GM12878 (cell line): ENCODE results near the gene DIRAS1. TPM values are rescaled to one million over a fixed set of nuclear protein-coding genes. Genes with fewer than 3 reads are reported as not detected.

Experiments used
- ATAC-seq: fragments of 200-7000 bp; cut with Tn5 transposase; 3 replicates; pipeline ENCODE4 v1.9.1; 2020; ENCODE audit warnings: mild to moderate bottlenecking, moderate library complexity
- BruUV-seq: library from RNA; stranded (reverse); fragments of 400-500 nt; replicated peaks from 2 replicates; lab custom pipeline; 2021; lab: Mats Ljungman, UMichigan
- CTCF ChIA-PET: fragments of 300-600 bp; sonication (Branson Sonifier 250); formaldehyde crosslinking; extraction: SDS; loops from one replicate; lab custom pipeline; 2021; ENCODE audit warnings: inconsistent platforms; lab: Yijun Ruan, JAX
- POLR2A ChIA-PET: fragments of 350-600 bp; formaldehyde crosslinking; extraction: SDS; loops from one replicate; lab custom pipeline; 2021; ENCODE audit warnings: inconsistent platforms; lab: Charles Lee
- RAD21 ChIA-PET: fragments of 300-600 bp; sonication (Branson Sonifier 250); formaldehyde crosslinking; loops from one replicate; lab custom pipeline; 2023; ENCODE audit warnings: antibody characterized with exemption; ENCODE audit not compliant: unreplicated experiment; lab: Charles Lee
- SMC1A ChIA-PET: fragments of 300-600 bp; sonication (Branson Sonifier 250); formaldehyde crosslinking; loops from one replicate; lab custom pipeline; 2023; ENCODE audit not compliant: unreplicated experiment, uncharacterized antibody; lab: Charles Lee
- DNase-seq: peaks from one replicate; pipeline ENCODE4 v3.0.0-alpha.2; 2011; ENCODE audit warnings: low read depth, low spot score
- FAIRE-seq: peaks from 3 replicates; lab custom pipeline; 2011; peaks lifted over from hg19 to GRCh38; lab: Jason Lieb, UNC
- H2AFZ ChIP-seq: 2 replicates; pipeline ENCODE4 v1.6.0; 2011; ENCODE audit warnings: low read depth, low read length, control low read depth; ENCODE audit not compliant: control insufficient read depth
- H3K27ac ChIP-seq: 2 replicates; pipeline ENCODE4 v1.5.1; 2011; ENCODE audit warnings: control low read depth; ENCODE audit not compliant: control insufficient read depth, insufficient read depth
- H3K27me3 ChIP-seq, 2 experiments: replicated peaks in 1 of 2; 2 replicates each; pipeline versions ENCODE4 v1.6.0 to v1.6.1; 2011; ENCODE audit warnings: low read length in 1 of 2; ENCODE audit not compliant: control insufficient read depth in 2 of 2, insufficient read depth in 2 of 2
- H3K36me3 ChIP-seq, 2 experiments: 2 replicates each; pipeline ENCODE4 v1.5.1; 2011; ENCODE audit warnings: low read length in 1 of 2; ENCODE audit not compliant: control insufficient read depth in 2 of 2, insufficient read depth in 2 of 2
- H3K4me1 ChIP-seq: 2 replicates; pipeline ENCODE4 v1.6.1; 2011; ENCODE audit warnings: mild to moderate bottlenecking, low read length, moderate library complexity, mixed read lengths; ENCODE audit not compliant: control insufficient read depth, insufficient read depth
- H3K4me2 ChIP-seq: 2 replicates; pipeline ENCODE4 v1.6.0; 2011; ENCODE audit warnings: control low read depth; ENCODE audit not compliant: control insufficient read depth, insufficient read depth
- H3K4me3 ChIP-seq: fragments of 200-600 bp; sonication (generic); 2 replicates; pipeline ENCODE4 v1.5.1; 2016
- H3K79me2 ChIP-seq: 2 replicates; pipeline ENCODE4 v1.6.0; 2011; ENCODE audit warnings: low read length; ENCODE audit not compliant: control insufficient read depth, insufficient read depth
- H3K9ac ChIP-seq: 2 replicates; pipeline ENCODE4 v1.8.0; 2011; ENCODE audit warnings: low read length, control low read depth, mixed read lengths; ENCODE audit not compliant: control insufficient read depth, insufficient read depth
- H3K9me3 ChIP-seq: replicated peaks from 3 replicates; pipeline ENCODE4 v1.5.1; 2011; ENCODE audit warnings: mild to moderate bottlenecking, low read length; ENCODE audit not compliant: control insufficient read depth, insufficient read depth
- H4K20me1 ChIP-seq: 2 replicates; pipeline ENCODE4 v1.6.0; 2011; ENCODE audit not compliant: control insufficient read depth, insufficient read depth
- CBFB ChIP-seq: IDR thresholded peaks from 2 replicates; pipeline ENCODE4 v1.6.1; 2016; ENCODE audit warnings: antibody characterized with exemption, low read depth
- DPF2 ChIP-seq: fragments of 450-650 bp; IDR thresholded peaks from 2 replicates; pipeline ENCODE4 v1.6.1; 2017; ENCODE audit warnings: mild to moderate bottlenecking
- HDAC6 ChIP-seq: fragments of 200-600 bp; sonication (generic); IDR thresholded peaks from one replicate; pipeline ENCODE4 v1.8.0; 2017; ENCODE audit warnings: antibody characterized with exemption; ENCODE audit not compliant: unreplicated experiment
- PML ChIP-seq: IDR thresholded peaks from 2 replicates; pipeline ENCODE4 v1.6.1; 2012; ENCODE audit warnings: low read length, inconsistent platforms
- RAD21 ChIP-seq: IDR thresholded peaks from 2 replicates; pipeline ENCODE4 v1.6.1; 2011; ENCODE audit warnings: mild to moderate bottlenecking, low read depth, low read length, moderate library complexity; ENCODE audit not compliant: insufficient read depth
- RBBP5 ChIP-seq: fragments of 200-600 bp; sonication (generic); conservative IDR thresholded peaks from 2 replicates; pipeline ENCODE4 v1.6.1; 2016
- RFX5 ChIP-seq: IDR thresholded peaks from 2 replicates; pipeline ENCODE4 v1.6.1; 2011; ENCODE audit warnings: low read depth, low read length, improper control_type of control experiment
- STAT3 ChIP-seq: IDR thresholded peaks from 2 replicates; pipeline ENCODE4 v1.6.1; 2011; ENCODE audit warnings: low read depth, low read length, improper control_type of control experiment
- ZNF24 ChIP-seq: fragments of 450-650 bp; IDR thresholded peaks from 2 replicates; pipeline ENCODE4 v1.6.1; 2017; ENCODE audit warnings: antibody characterized with exemption, mild to moderate bottlenecking
- ZNF274 ChIP-seq: IDR thresholded peaks from one replicate; pipeline ENCODE4 v1.8.0; 2011; ENCODE audit not compliant: insufficient read length, insufficient read depth
- WGBS: methylation state at CpG from one replicate; pipeline ENCODE4 v1.1.6; 2016; ENCODE audit warnings: low lambda C conversion rate; ENCODE audit not compliant: insufficient replicate concordance, insufficient coverage; ENCODE audit errors: missing lambda C conversion rate; 5-methylcytosine and 5-hydroxymethylcytosine counted together
- in situ Hi-C: fragments of 300-500 bp; cut with MboI; formaldehyde crosslinking; loops from 9 replicates; pipeline ENCODE4 v1.14.3; 2018; ENCODE audit warnings: mixed read lengths
- intact Hi-C: fragments of 100-400 bp; cut with micrococcal nuclease; formaldehyde crosslinking; loops from one replicate; pipeline ENCODE4 v1.14.2; 2022; ENCODE audit not compliant: unreplicated experiment
- polyA plus RNA-seq, 11 experiments: library from polyadenylated mRNA; depleted of rRNA in 4 of 11; unstranded in 6 of 11; stranded (reverse) in 5 of 11; fragments of >200 nt; fragmentation: Nextera tagmentation in 4 of 11; fragmentation: Illumina TruSeq in 1 of 11; extraction: Ambion mirVana in 4 of 11; extraction: Trizol in 1 of 11; gene quantifications; 1 replicate in 1 of 11; 2 replicates in 10 of 11; pipeline versions ENCODE4 v1.2.1 to v1.2.3, GENCODE V29; 2011 to 2016; ENCODE audit warnings: inconsistent platforms in 2 of 11, missing spikeins in 2 of 11, low read depth in 1 of 11
- total RNA-seq, 4 experiments: library from RNA; depleted of rRNA in 3 of 4; stranded (reverse); fragments of >200 nt in 3 of 4; fragmentation: Illumina TruSeq in 1 of 4; extraction: Trizol in 1 of 4; gene quantifications; 2 replicates each; pipeline versions ENCODE4 v1.2.1 to v1.2.3, GENCODE V29; 2013 to 2021
- TF ChIP-seq, protein P1 (sequence below): fragments of 450-650 bp; IDR thresholded peaks from 2 replicates; pipeline ENCODE4 v1.6.1; 2017; ENCODE audit warnings: borderline replicate concordance

The DIRAS1 gene
- total and polyA plus RNA-seq, 10 of the 15 experiments (the other 5 are each of a cell fraction or from before 2014, with no cell fraction given): 0.04 to 0.18 (median 0.08) TPM; not detected in 3

GRCh38 chr19:2770055-2771013 lies 49.2 kb upstream of the DIRAS1 start:
- FAIRE-seq (no peak), ATAC-seq (no peak), DNase-seq (no peak)
- H3K27ac ChIP-seq: no peak overlapping the region
- ChIA-PET RAD21 (interaction anchor here (0.5 kb wide), 2 partner anchors 115 to 318 kb away, joined by 4 to 5 read pairs; no protein-coding TSS in a partner anchor), CTCF (interaction anchor here (1.2 kb wide), 1 partner anchor 21 kb away, joined by 4 read pairs; no protein-coding TSS in a partner anchor), POLR2A (no interaction called here), SMC1A (no interaction called here)
- intact Hi-C loops: no loop called here
- H2AFZ ChIP-seq: no peak overlapping the region
- H3K4me2 ChIP-seq: no peak overlapping the region
- BruUV-seq: no TSS peak
- H3K4me1 ChIP-seq: peaks cover under 1% of the 10 kb centered on the region; the same call in 1 of the 2 replicates
- H3K9me3 ChIP-seq: no peaks in the 10 kb centered on the region; the same call in 2 of the 3 replicates
- H3K27me3 ChIP-seq: no peaks in the 10 kb centered on the region
- H3K9ac ChIP-seq: no peak overlapping the region
- peaks cover 33% of the 10 kb centered on the region for H3K79me2 ChIP-seq
- H3K36me3 ChIP-seq: peaks cover 1 to 27% of the 10 kb centered on the region in 2 experiments; a peak in 3 of 4 replicates
- WGBS: 89% methylated on average over 40 of the region's 40 CpGs
- no peak for TF ChIP-seq RAD21
- TF ChIP-seq RFX5: no peak
- TF ChIP-seq STAT3: no peak
- TF ChIP-seq, protein P1, sequence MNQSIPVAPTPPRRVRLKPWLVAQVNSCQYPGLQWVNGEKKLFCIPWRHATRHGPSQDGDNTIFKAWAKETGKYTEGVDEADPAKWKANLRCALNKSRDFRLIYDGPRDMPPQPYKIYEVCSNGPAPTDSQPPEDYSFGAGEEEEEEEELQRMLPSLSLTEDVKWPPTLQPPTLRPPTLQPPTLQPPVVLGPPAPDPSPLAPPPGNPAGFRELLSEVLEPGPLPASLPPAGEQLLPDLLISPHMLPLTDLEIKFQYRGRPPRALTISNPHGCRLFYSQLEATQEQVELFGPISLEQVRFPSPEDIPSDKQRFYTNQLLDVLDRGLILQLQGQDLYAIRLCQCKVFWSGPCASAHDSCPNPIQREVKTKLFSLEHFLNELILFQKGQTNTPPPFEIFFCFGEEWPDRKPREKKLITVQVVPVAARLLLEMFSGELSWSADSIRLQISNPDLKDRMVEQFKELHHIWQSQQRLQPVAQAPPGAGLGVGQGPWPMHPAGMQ: no peak
- TF ChIP-seq HDAC6: no peak
- TF ChIP-seq PML: no peak
- TF ChIP-seq CBFB: no peak
- no peak for TF ChIP-seq ZNF274
- TF ChIP-seq ZNF24: no peak
- TF ChIP-seq DPF2: no peak
- no peak for TF ChIP-seq RBBP5
- TF ChIP-seq, all 136 proteins: peak for 0
- H4K20me1 ChIP-seq: peaks cover 3% of the 10 kb centered on the region; the same call in 1 of the 2 replicates
- in situ Hi-C loops: no loop called here
- H3K4me3 ChIP-seq: no peak overlapping the region
